Activated naive CD8-positive, alpha-beta T cell treated with anti-CD3 and anti-CD28 coated beads, Interleukin-2, amount 10 ng/mL, durations not matched to agents 7 days and 5 days (primary cell): ENCODE results near the gene GRB14. TPM values are rescaled to one million over a fixed set of nuclear protein-coding genes. Genes with fewer than 3 reads are reported as not detected.

Experiments
- ATAC-seq: fragments of 150-1000 bp; cut with Tn5 transposase; one replicate; pipeline ENCODE4 v1.10.0; 2021; ENCODE audit warnings: low read depth, moderate library complexity
- POLR2A ChIA-PET: fragments of 350-600 bp; sonication (Branson Sonifier 250); formaldehyde crosslinking; loops from one replicate; lab custom pipeline; 2021; ENCODE audit warnings: antibody characterized with exemption; lab: Charles Lee
- DNase-seq: peaks from one replicate; pipeline ENCODE4 v3.0.0; 2021
- H3K27ac Mint-ChIP-seq: one replicate; pipeline ENCODE4 v1.8.0; 2022; ENCODE audit warnings: mild to moderate bottlenecking, mixed read lengths
- H3K27me3 Mint-ChIP-seq: one replicate; pipeline ENCODE4 v1.8.0; 2022; ENCODE audit warnings: mild to moderate bottlenecking, moderate library complexity, mixed read lengths
- H3K36me3 Mint-ChIP-seq: one replicate; pipeline ENCODE4 v1.8.0; 2021; ENCODE audit warnings: mild to moderate bottlenecking, mixed read lengths
- H3K4me1 Mint-ChIP-seq: one replicate; pipeline ENCODE4 v1.8.0; 2021; ENCODE audit warnings: mixed read lengths
- H3K4me3 Mint-ChIP-seq: one replicate; pipeline ENCODE4 v1.8.0; 2022; ENCODE audit warnings: mild to moderate bottlenecking, moderate library complexity, mixed read lengths
- H3K9me3 Mint-ChIP-seq: one replicate; pipeline ENCODE4 v1.8.0; 2021; ENCODE audit warnings: mixed read lengths
- total RNA-seq, 2 experiments: library from RNA; stranded (reverse); gene quantifications; one replicate each; pipeline ENCODE4 v1.2.3, GENCODE V29; 2021

Gene GRB14
- total RNA-seq, 2 experiments from 2014 or later, result not detected

DNA sequence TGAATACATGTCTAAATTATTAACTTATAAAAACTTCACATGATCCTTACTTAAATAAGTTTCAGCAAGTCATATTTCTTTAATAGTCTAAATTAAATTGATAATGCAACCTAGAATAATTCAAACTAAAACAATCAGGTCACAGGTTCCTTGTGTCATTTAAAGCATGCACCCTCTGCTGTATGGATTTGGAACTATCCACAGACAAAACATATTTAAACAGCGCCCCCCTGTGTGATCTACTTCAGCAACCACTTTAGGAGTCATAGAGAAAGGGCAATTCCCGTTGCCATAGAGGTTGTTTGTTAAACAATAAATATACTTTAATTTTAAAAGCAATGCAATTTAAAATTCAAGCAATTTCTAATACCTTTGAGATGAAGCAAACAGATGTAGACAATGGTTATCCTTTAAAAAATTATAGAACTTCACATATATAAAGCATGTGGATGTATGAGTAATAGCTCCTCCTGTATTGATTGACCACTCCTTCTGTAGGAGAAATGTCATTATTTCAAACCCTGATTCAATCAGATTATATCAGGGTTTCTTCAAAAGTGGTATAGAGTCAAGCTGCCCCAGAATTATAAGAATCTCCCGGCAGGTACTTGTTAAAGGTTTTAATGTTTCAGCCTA lies 21.2 kb downstream of the GRB14 start:
- DNase-seq, result no peak

DNA sequence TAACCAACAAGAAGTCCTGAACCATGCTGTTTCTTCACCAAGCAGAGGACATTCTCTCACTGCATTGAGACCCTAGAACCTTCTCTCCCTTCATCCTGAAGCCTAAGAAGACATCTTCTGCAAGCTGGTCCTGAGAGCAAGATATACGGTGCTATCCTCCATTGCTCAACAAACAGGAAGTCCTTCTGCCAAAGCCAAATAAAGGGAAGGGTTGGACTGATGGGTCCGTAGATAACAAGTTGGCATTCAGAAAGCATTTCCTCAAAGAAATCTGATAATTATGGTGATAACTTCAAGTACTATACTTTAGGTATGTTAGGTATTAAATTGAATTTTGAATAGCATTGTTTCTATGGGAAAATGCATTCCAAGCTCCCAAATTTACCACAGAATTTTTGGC lies 23.3 kb downstream of the GRB14 start:
- Mint-ChIP-seq H3K36me3 (no peaks in the 10 kb centered on the region), H3K27ac (no peak overlapping the region), H3K27me3 (no peaks in the 10 kb centered on the region), H3K4me3 (no peak overlapping the region), H3K9me3 (no peaks in the 10 kb centered on the region), H3K4me1 (no peaks in the 10 kb centered on the region)
- no peak for DNase-seq
- ATAC-seq, result no peak
- POLR2A ChIA-PET, result no interaction called here

More for the DNA sequence above, 21.2 kb downstream of the GRB14 start:
- ATAC-seq, result no peak
- POLR2A ChIA-PET, result no interaction called here
- Mint-ChIP-seq H3K27me3 (no peaks in the 10 kb centered on the region), H3K9me3 (no peaks in the 10 kb centered on the region), H3K4me1 (no peaks in the 10 kb centered on the region), H3K27ac (no peak overlapping the region), H3K36me3 (no peaks in the 10 kb centered on the region), H3K4me3 (no peak overlapping the region)

DNA sequence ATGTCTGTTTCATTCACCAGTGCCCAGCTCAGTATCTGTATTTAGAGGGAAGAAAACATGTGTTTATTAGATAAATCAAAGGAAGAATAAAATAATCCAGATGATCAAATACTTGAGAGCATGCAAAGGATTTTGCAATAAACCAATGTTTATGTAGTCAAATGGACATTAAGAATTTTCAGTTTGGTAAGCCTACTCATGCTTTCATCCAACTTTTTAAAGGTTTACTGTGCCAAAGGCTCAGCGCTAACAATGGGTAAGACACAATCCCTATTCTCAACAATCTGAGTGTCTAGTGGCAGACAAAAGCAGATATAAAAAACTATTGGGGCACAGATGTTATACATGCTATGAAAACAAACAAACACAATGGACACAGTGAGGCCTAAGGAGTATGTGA lies 26.3 kb downstream of the GRB14 start:
- DNase-seq (no peak), ATAC-seq (no peak)
- Mint-ChIP-seq H3K4me1 (no peaks in the 10 kb centered on the region), H3K36me3 (no peaks in the 10 kb centered on the region), H3K9me3 (no peaks in the 10 kb centered on the region), H3K4me3 (no peak overlapping the region), H3K27me3 (no peaks in the 10 kb centered on the region), H3K27ac (no peak overlapping the region)
- POLR2A ChIA-PET, result no interaction called here

DNA sequence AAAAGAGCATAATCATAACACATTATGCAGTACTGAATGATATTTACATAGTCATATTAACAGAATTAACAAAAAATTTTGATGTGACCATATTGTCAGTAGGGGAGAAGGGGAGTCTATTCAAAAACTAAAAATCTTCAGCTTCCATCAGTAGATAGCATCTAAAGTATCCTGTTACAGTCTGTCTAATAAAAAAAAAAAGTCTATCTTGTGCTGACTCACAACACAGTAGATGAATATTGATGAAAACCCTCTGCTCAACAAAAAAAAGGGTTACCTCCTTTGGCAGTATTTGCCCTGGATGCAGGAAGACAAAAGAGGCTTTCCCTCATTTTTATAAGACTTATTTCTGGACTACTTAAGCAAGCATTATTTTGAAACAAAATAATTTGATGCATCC lies 27.3 kb downstream of the GRB14 start:
- ATAC-seq (no peak), DNase-seq (no peak)
- Mint-ChIP-seq H3K9me3 (no peaks in the 10 kb centered on the region), H3K27me3 (no peaks in the 10 kb centered on the region), H3K4me3 (no peak overlapping the region), H3K27ac (no peak overlapping the region), H3K4me1 (no peaks in the 10 kb centered on the region), H3K36me3 (no peaks in the 10 kb centered on the region)
- POLR2A ChIA-PET, result no interaction called here

DNA sequence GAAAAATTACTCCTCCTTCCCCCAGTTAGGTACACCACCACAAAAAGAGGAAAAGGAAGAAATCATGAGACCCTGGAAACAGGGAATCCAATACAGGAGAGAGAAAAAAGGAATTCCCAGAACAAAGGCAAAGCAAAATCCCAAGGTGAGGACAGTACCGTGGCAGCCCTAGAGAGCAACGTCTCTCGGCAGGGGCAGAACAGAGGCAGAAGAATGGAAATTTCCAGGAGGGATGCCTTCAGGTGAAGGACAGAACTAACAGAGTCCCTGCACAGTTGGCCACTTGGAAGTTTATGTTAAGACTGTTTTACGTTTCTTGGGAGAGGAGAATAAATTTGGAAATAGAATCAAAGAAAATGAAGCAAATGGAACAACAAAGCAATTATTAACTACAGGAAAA lies 27.7 kb downstream of the GRB14 start:
- Mint-ChIP-seq H3K4me1 (no peaks in the 10 kb centered on the region), H3K4me3 (no peak overlapping the region), H3K36me3 (no peaks in the 10 kb centered on the region), H3K27ac (no peak overlapping the region), H3K9me3 (no peaks in the 10 kb centered on the region), H3K27me3 (no peaks in the 10 kb centered on the region)
- DNase-seq (no peak), ATAC-seq (no peak)
- POLR2A ChIA-PET, result no interaction called here

DNA sequence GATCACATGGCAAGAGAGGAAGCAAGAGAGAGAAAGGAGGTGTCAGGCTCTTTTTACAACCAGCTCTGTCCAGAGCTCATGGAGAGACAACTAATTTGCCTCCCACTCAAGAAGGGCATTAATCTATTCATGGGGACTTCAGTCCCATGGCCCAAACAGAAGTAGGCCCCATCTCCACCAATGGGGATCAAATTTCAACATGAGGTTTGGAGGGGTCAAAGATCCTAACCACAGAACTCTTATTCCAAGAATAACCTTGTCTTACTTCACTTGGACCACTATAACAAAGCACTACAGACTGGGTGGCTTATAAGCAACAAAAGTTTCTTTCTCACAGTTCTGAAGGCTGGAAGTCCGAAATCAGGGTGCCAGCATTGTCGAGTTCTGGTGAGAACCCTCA lies 31.8 kb downstream of the GRB14 start:
- no peak for ATAC-seq
- no peaks in the 10 kb centered on the region for H3K9me3 Mint-ChIP-seq
- H3K4me3 Mint-ChIP-seq, result no peak overlapping the region
- no peaks in the 10 kb centered on the region for H3K4me1 Mint-ChIP-seq
- POLR2A ChIA-PET, result no interaction called here
- no peak for DNase-seq
- no peak overlapping the region for H3K27ac Mint-ChIP-seq
- H3K36me3 Mint-ChIP-seq, result no peaks in the 10 kb centered on the region
- no peaks in the 10 kb centered on the region for H3K27me3 Mint-ChIP-seq

DNA sequence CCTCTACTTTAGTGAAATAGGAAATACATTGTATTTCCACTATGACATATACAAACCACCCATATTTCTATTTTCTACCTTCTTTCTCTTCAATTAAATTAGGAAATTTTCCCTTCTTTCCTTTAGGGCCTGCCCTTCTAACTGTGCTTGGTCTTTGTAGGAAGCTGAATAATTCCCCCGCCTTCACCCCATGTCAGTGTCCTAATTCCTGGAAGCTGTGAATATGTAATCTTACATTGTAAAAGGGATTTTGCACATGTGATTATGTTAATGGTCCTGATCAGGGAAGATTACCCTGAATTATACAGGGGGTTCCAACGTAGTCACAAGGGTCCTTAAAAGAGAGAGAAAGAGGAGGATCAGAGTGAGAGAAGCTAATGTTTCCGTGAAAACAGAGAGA lies 40.2 kb downstream of the GRB14 start:
- Mint-ChIP-seq H3K36me3 (no peaks in the 10 kb centered on the region), H3K4me3 (no peak overlapping the region), H3K9me3 (no peaks in the 10 kb centered on the region), H3K27me3 (no peaks in the 10 kb centered on the region), H3K4me1 (no peaks in the 10 kb centered on the region), H3K27ac (no peak overlapping the region)
- POLR2A ChIA-PET, result no interaction called here
- no peak for DNase-seq
- no peak for ATAC-seq

DNA sequence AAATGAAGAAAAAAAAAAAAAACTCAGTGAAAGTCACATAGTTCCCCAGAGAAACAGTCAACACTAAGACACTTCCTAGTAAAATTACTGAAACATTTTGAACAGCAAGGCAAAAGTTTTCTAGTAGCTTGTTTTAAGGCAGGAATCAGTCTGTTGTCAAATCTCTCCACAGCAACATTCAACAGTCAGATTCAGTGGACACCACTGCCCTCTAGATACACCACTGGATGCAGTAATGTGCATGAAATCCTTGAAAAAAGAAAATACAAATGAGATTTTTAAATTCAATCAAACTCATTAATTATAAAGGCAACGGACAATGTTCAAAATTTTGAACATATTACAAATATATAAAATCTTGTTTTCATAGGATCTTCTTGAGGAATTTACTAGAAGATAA lies 46.4 kb downstream of the GRB14 start:
- H3K27ac Mint-ChIP-seq, result no peak overlapping the region
- ATAC-seq (no peak), DNase-seq (no peak)
- H3K9me3 Mint-ChIP-seq, result no peaks in the 10 kb centered on the region
- H3K27me3 Mint-ChIP-seq, result no peaks in the 10 kb centered on the region
- POLR2A ChIA-PET, result no interaction called here
- no peaks in the 10 kb centered on the region for H3K4me1 Mint-ChIP-seq
- no peak overlapping the region for H3K4me3 Mint-ChIP-seq
- H3K36me3 Mint-ChIP-seq, result no peaks in the 10 kb centered on the region

DNA sequence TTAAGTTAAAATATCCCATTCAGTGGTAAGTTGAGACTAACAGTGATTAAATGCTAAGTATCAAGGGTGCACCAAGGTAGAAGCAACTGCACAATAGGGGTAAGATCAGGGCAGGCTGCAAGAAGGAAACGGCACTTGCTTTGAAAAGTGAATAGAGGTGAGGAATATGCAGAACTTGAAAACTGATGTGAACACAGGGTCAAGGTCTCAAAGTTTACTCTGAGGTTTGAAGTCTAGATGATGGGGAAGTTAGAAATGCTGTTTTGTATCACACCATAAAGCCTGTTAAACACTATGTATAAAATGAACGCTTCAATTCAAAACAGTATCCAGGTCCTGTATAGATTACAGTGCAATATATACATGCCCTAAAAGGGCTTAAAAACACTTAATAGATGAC lies 50.8 kb downstream of the GRB14 start:
- no peaks in the 10 kb centered on the region for H3K36me3 Mint-ChIP-seq
- no peaks in the 10 kb centered on the region for H3K9me3 Mint-ChIP-seq
- DNase-seq (no peak), ATAC-seq (no peak)
- no peak overlapping the region for H3K4me3 Mint-ChIP-seq
- no peaks in the 10 kb centered on the region for H3K27me3 Mint-ChIP-seq
- H3K27ac Mint-ChIP-seq, result no peak overlapping the region
- POLR2A ChIA-PET, result no interaction called here
- H3K4me1 Mint-ChIP-seq, result no peaks in the 10 kb centered on the region

DNA sequence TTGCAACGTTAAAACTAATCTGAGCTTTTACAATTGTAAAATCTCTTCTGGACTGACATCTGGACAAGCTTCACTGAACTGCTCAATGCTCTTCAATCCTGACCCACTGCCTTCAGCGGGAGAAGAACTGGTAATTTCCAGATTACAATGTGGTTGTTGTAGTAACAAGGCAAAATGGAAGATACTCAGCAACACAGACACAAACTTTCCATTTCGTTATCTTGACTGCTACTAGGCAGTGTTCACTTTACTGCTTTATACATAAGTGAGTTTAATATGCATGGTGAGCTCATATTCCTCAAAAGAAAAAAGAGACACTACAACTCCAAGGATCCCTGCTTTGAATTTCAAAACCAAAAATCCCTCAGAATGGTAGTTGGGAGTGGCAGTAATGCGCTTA lies 51.9 kb downstream of the GRB14 start:
- no peak for DNase-seq
- POLR2A ChIA-PET, result no interaction called here
- Mint-ChIP-seq H3K36me3 (no peaks in the 10 kb centered on the region), H3K27me3 (no peaks in the 10 kb centered on the region), H3K27ac (no peak overlapping the region), H3K4me1 (no peaks in the 10 kb centered on the region), H3K9me3 (no peaks in the 10 kb centered on the region), H3K4me3 (no peak overlapping the region)
- ATAC-seq, result no peak

DNA sequence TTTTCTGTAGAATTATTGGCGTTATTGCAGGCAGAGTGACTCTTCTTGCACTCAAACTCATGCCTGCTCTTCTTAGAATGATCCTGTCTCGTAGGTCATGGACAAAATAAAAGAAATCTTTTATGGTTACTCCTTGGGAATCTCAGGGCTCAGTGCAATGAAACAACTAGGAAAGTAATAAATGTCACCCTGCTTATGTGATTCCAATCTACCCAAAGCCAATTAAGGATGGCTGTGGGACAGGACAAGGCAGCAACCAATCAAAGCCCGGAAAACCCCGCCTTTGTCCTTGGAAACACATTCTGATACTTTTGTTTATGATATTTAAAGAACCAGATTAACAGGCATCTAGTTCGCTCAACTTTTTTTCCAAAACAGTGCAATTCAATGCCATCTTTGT lies 53.0 kb downstream of the GRB14 start:
- DNase-seq (no peak), ATAC-seq (no peak)
- Mint-ChIP-seq H3K4me1 (no peaks in the 10 kb centered on the region), H3K9me3 (no peaks in the 10 kb centered on the region), H3K27me3 (no peaks in the 10 kb centered on the region), H3K4me3 (no peak overlapping the region), H3K27ac (no peak overlapping the region), H3K36me3 (no peaks in the 10 kb centered on the region)
- POLR2A ChIA-PET, result no interaction called here

DNA sequence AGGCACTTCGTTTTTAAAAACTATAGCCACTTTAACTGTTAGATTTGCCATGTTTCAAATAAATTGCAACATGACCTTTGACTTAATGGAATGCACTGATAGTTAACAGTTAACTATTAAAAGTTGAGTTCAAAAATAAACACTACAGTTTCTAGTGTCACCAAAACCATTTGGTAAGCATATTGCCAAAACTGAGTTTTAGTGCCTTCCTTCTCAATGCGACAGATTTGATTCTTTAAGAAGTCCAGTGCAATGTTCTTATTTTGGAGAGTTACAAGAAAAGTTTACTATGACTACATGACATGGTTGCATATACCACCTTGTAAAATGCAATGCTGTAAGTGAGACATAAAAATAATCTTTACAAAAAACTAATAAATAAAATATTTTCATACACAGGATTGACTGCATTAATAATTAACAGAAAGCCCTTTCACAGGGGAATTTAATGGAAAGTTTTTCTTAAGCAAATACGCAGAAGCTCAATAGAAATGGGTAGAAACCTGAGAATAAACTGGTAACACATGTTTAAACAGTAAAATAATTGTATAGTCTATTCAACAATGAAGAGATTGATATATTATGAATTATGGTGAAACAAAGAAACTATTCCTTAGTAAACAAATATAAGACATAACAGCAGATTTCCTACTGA lies 53.8 kb downstream of the GRB14 start:
- no peak overlapping the region for H3K27ac Mint-ChIP-seq
- H3K4me1 Mint-ChIP-seq, result no peaks in the 10 kb centered on the region
- no peaks in the 10 kb centered on the region for H3K36me3 Mint-ChIP-seq
- ATAC-seq (no peak), DNase-seq (no peak)
- H3K4me3 Mint-ChIP-seq, result no peak overlapping the region
- POLR2A ChIA-PET, result no interaction called here
- H3K27me3 Mint-ChIP-seq, result no peaks in the 10 kb centered on the region
- no peaks in the 10 kb centered on the region for H3K9me3 Mint-ChIP-seq

DNA sequence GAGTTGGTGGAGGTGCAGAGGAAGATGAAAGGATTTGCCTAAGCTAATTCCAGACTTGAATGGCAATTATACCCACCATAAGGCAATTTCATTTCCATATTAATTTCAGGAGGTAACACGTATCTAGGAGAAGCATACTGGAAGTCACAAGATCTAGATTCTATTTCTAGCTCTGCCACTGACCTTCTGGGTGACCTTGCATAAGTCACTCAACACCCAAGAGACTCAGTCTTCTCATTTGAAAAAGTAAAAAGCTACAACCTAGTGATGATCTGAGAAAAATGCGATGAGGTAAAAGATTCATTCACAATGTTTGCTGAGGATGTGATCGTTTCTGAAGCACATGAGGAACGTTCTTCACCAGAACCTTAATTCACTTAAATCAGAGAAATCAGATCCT lies 55.9 kb downstream of the GRB14 start:
- POLR2A ChIA-PET, result no interaction called here
- no peak overlapping the region for H3K27ac Mint-ChIP-seq
- no peaks in the 10 kb centered on the region for H3K27me3 Mint-ChIP-seq
- no peaks in the 10 kb centered on the region for H3K9me3 Mint-ChIP-seq
- no peaks in the 10 kb centered on the region for H3K4me1 Mint-ChIP-seq
- DNase-seq (no peak), ATAC-seq (no peak)
- no peak overlapping the region for H3K4me3 Mint-ChIP-seq
- no peaks in the 10 kb centered on the region for H3K36me3 Mint-ChIP-seq

DNA sequence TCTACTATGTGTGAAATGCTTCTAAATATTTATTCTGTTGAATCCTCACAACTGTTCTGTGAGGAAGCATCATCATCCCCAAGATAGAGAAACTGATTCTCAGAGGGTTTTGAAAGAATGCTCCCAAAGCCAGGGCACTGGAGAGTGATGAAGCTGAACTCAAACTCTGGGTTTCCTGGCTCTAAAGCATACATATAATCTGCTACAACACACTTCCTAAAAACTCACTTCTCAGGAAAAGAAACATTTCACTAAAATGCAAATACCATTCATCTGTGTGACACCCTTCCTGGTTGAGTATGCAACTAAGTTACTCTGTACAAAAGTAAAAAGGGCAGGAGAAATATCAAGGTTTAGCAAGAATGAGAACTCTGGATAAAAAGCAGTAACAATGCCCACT lies 58.6 kb downstream of the GRB14 start:
- ATAC-seq (no peak), DNase-seq (no peak)
- H3K36me3 Mint-ChIP-seq, result no peaks in the 10 kb centered on the region
- no peaks in the 10 kb centered on the region for H3K4me1 Mint-ChIP-seq
- H3K4me3 Mint-ChIP-seq, result no peak overlapping the region
- H3K9me3 Mint-ChIP-seq, result no peaks in the 10 kb centered on the region
- POLR2A ChIA-PET, result no interaction called here
- H3K27ac Mint-ChIP-seq, result no peak overlapping the region
- peaks cover 2% of the 10 kb centered on the region for H3K27me3 Mint-ChIP-seq
